Neural cell (in vitro differentiated cells): ENCODE measurements around the gene VSIG4. TPM values are rescaled to one million over a fixed set of nuclear protein-coding genes. Genes with fewer than 3 reads are reported as not detected.

Experiments used
- H2AFZ ChIP-seq: fragments of 200-600, 300-800 bp; sonication (generic), shearing (Covaris generic); 2 replicates; pipeline ENCODE4 v1.6.0; 2014; ENCODE audit warnings: low read depth, mild to moderate bottlenecking, antibody characterized with exemption, low read length, moderate library complexity
- H3F3A ChIP-seq: fragments of 200-600 bp; shearing (Covaris generic); 2 replicates; pipeline ENCODE4 v1.6.1; 2016; ENCODE audit warnings: mild to moderate bottlenecking, moderate library complexity, mixed read lengths, antibody characterized with exemption, low read length; ENCODE audit not compliant: insufficient read depth, poor library complexity, severe bottlenecking
- H3K27ac ChIP-seq: fragments of 200-600, 300-800 bp; sonication (generic), shearing (Covaris generic); 2 replicates; pipeline ENCODE4 v1.5.1; 2014; ENCODE audit warnings: mild to moderate bottlenecking, low read length, moderate library complexity
- H3K27me3 ChIP-seq: fragments of 300-800, 200-600 bp; sonication (generic), shearing (Covaris generic); 2 replicates; pipeline ENCODE4 v1.6.0; 2014; ENCODE audit warnings: mild to moderate bottlenecking, low read depth, low read length, moderate library complexity; ENCODE audit not compliant: insufficient read depth
- H3K36me3 ChIP-seq: fragments of 300-800, 200-600 bp; sonication (generic), shearing (Covaris generic); 2 replicates; pipeline ENCODE4 v1.5.1; 2014; ENCODE audit warnings: mild to moderate bottlenecking, antibody characterized with exemption, low read length, moderate library complexity; ENCODE audit not compliant: insufficient read depth
- H3K4me2 ChIP-seq: fragments of 300-800, 200-600 bp; sonication (generic), shearing (Covaris generic); 2 replicates; pipeline ENCODE4 v1.6.0; 2014; ENCODE audit warnings: mild to moderate bottlenecking, low read length
- H3K4me3 ChIP-seq: fragments of 300-800, 200-600 bp; sonication (generic), shearing (Covaris generic); 2 replicates; pipeline ENCODE4 v1.5.1; 2014; ENCODE audit warnings: mild to moderate bottlenecking, low read length, moderate library complexity
- H3K79me2 ChIP-seq: fragments of 200-600 bp; shearing (Covaris generic); replicated peaks from 2 replicates; pipeline ENCODE4 v1.6.0; 2014; ENCODE audit warnings: mild to moderate bottlenecking, low read length, moderate library complexity; ENCODE audit not compliant: insufficient read depth
- H3K9ac ChIP-seq: fragments of 300-800, 200-600 bp; sonication (generic), shearing (Covaris generic); 2 replicates; pipeline ENCODE4 v1.6.1; 2016; ENCODE audit warnings: mild to moderate bottlenecking, low read length, mixed read lengths
- H3K9me2 ChIP-seq: fragments of 200-600 bp; shearing (Covaris generic); 2 replicates; pipeline ENCODE4 v1.6.1; 2016; ENCODE audit warnings: mild to moderate bottlenecking, low read length, mixed read lengths; ENCODE audit not compliant: insufficient read depth
- H3K9me3 ChIP-seq: fragments of 200-600, 300-800 bp; sonication (generic), shearing (Covaris generic); 2 replicates; pipeline ENCODE4 v1.6.1; 2016; ENCODE audit warnings: mild to moderate bottlenecking, mixed run types, low read length, moderate library complexity, mixed read lengths
- H4K20me1 ChIP-seq: fragments of 200-600 bp; shearing (Covaris generic); 2 replicates; pipeline ENCODE4 v1.6.1; 2016; ENCODE audit warnings: mild to moderate bottlenecking, mixed run types; ENCODE audit not compliant: insufficient read depth
- CTCF ChIP-seq: fragments of 450-650 bp; IDR thresholded peaks from 2 replicates; pipeline ENCODE4 v1.5.1; 2014; ENCODE audit warnings: antibody characterized with exemption, mild to moderate bottlenecking, moderate library complexity; ENCODE audit not compliant: poor library complexity, severe bottlenecking
- EP300 ChIP-seq: fragments of 450-650 bp; conservative IDR thresholded peaks from 2 replicates; pipeline ENCODE4 v1.6.1; 2014; ENCODE audit warnings: antibody characterized with exemption, mild to moderate bottlenecking, moderate library complexity; ENCODE audit not compliant: poor library complexity, severe bottlenecking
- EZH2 ChIP-seq: fragments of 200-600, 300-800 bp; shearing (Covaris generic), sonication (generic); IDR thresholded peaks from 2 replicates; pipeline ENCODE4 v1.6.1; 2014; ENCODE audit warnings: antibody characterized with exemption, low read length, borderline replicate concordance, mild to moderate bottlenecking; ENCODE audit not compliant: insufficient read depth, poor library complexity, severe bottlenecking
- MXI1 ChIP-seq: fragments of 450-650 bp; conservative IDR thresholded peaks from 2 replicates; pipeline ENCODE4 v1.6.1; 2014; ENCODE audit warnings: antibody characterized with exemption, mild to moderate bottlenecking; ENCODE audit not compliant: poor library complexity, severe bottlenecking
- POLR2AphosphoS5 ChIP-seq: IDR thresholded peaks from 2 replicates; pipeline ENCODE4 v1.6.1; 2012
- RAD21 ChIP-seq: fragments of 450-650 bp; conservative IDR thresholded peaks from 2 replicates; pipeline ENCODE4 v1.6.1; 2014; ENCODE audit warnings: antibody characterized with exemption, mild to moderate bottlenecking, moderate library complexity
- SMC3 ChIP-seq: fragments of 450-650 bp; conservative IDR thresholded peaks from 2 replicates; pipeline ENCODE4 v1.6.1; 2014; ENCODE audit warnings: antibody characterized with exemption, mild to moderate bottlenecking, moderate library complexity; ENCODE audit not compliant: poor library complexity
- TAF1 ChIP-seq: IDR thresholded peaks from 2 replicates; pipeline ENCODE4 v1.6.1; 2012; ENCODE audit warnings: low read depth
- polyA plus RNA-seq: library from polyadenylated mRNA; depleted of rRNA; stranded (reverse); fragments of >200 nt; gene quantifications from 2 replicates; pipeline ENCODE4 v1.2.3, GENCODE V29; 2014
- TF ChIP-seq, protein P1 (sequence below): IDR thresholded peaks from 2 replicates; pipeline ENCODE4 v1.6.1; 2012; ENCODE audit warnings: borderline replicate concordance

The VSIG4 gene
- polyA plus RNA-seq, 1 donor from 2014 or later, result not detected

DNA sequence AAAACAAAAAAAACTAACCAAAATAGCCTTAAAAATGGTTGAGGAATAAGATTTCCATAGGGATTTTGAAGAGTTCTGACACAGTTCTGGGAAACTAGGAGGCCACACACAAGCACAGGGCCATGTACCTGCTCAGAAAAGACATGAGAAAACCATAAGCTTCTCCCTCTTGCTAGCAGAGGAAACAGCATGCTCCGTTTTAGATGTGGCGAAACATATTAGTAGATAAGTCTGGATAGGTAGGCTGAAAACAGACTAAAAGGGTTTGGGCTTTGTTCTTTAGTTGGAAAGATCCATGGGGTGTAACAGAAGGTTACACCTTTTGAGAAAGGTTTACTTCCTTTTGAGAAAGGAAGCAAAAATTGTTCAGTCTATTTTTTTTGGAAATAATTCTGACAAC is 10.9 kb downstream of the VSIG4 start:
- H3K4me2 ChIP-seq, result no peak overlapping the region
- no peak for TF ChIP-seq MXI1
- TF ChIP-seq RAD21, result no peak
- TF ChIP-seq POLR2AphosphoS5, result no peak
- no peak for TF ChIP-seq EP300
- TF ChIP-seq, protein P1, sequence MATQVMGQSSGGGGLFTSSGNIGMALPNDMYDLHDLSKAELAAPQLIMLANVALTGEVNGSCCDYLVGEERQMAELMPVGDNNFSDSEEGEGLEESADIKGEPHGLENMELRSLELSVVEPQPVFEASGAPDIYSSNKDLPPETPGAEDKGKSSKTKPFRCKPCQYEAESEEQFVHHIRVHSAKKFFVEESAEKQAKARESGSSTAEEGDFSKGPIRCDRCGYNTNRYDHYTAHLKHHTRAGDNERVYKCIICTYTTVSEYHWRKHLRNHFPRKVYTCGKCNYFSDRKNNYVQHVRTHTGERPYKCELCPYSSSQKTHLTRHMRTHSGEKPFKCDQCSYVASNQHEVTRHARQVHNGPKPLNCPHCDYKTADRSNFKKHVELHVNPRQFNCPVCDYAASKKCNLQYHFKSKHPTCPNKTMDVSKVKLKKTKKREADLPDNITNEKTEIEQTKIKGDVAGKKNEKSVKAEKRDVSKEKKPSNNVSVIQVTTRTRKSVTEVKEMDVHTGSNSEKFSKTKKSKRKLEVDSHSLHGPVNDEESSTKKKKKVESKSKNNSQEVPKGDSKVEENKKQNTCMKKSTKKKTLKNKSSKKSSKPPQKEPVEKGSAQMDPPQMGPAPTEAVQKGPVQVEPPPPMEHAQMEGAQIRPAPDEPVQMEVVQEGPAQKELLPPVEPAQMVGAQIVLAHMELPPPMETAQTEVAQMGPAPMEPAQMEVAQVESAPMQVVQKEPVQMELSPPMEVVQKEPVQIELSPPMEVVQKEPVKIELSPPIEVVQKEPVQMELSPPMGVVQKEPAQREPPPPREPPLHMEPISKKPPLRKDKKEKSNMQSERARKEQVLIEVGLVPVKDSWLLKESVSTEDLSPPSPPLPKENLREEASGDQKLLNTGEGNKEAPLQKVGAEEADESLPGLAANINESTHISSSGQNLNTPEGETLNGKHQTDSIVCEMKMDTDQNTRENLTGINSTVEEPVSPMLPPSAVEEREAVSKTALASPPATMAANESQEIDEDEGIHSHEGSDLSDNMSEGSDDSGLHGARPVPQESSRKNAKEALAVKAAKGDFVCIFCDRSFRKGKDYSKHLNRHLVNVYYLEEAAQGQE, result no peak
- no peak for TF ChIP-seq TAF1
- TF ChIP-seq SMC3, result no peak
- TF ChIP-seq EZH2, result no peak
- TF ChIP-seq CTCF, result no peak
- no peak overlapping the region for H3K4me3 ChIP-seq
- H2AFZ ChIP-seq, result no peak overlapping the region
- H3K9me3 ChIP-seq, result no peaks in the 10 kb centered on the region
- no peaks in the 10 kb centered on the region for H3K79me2 ChIP-seq
- H4K20me1 ChIP-seq, result no peaks in the 10 kb centered on the region
- H3K27me3 ChIP-seq, result no peaks in the 10 kb centered on the region
- no peaks in the 10 kb centered on the region for H3K36me3 ChIP-seq
- no peaks in the 10 kb centered on the region for H3K9me2 ChIP-seq
- H3K9ac ChIP-seq, result no peak overlapping the region
- no peak overlapping the region for H3K27ac ChIP-seq
- H3F3A ChIP-seq, result no peaks in the 10 kb centered on the region

DNA sequence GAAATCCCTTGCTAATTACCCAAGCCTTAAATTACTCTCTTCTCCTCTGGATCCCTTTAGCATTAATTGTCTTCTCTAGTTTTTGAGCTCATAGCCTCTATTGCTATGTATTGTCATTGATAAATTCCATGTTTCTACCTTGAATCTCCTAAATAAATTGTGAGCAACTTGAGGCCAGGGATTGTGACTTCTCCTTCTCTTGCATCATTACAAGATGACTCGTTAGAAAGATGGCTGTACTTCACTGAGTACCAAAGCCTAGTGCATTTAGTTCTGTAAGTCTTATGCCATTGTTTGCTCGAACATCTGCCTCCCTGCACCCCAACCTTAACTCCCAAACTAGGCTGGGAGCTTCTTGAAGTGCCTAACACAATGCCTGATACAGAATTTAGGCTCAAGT is 15.3 kb downstream of the VSIG4 start:
- no peaks in the 10 kb centered on the region for H3K27me3 ChIP-seq
- H3K36me3 ChIP-seq, result no peaks in the 10 kb centered on the region
- TF ChIP-seq RAD21, result no peak
- TF ChIP-seq SMC3, result no peak
- no peak for TF ChIP-seq EZH2
- TF ChIP-seq POLR2AphosphoS5, result no peak
- no peak for TF ChIP-seq MXI1
- TF ChIP-seq CTCF, result no peak
- H3K4me2 ChIP-seq, result no peak overlapping the region
- H3K4me3 ChIP-seq, result no peak overlapping the region
- H3K27ac ChIP-seq, result no peak overlapping the region
- no peaks in the 10 kb centered on the region for H3F3A ChIP-seq
- H3K79me2 ChIP-seq, result no peaks in the 10 kb centered on the region
- H2AFZ ChIP-seq, result no peak overlapping the region
- no peaks in the 10 kb centered on the region for H3K9me3 ChIP-seq
- no peaks in the 10 kb centered on the region for H4K20me1 ChIP-seq
- H3K9me2 ChIP-seq, result no peaks in the 10 kb centered on the region
- H3K9ac ChIP-seq, result no peak overlapping the region
